Measurements from ENCODE around the gene PDE4B.

Gene PDE4B

GRCh38 chr1:66265268-66265667, 472.6 kb downstream of the PDE4B start:
- DNase-seq (ENCODE audit: low spot score) = no peak

GRCh38 chr1:66265796-66266195, 473.1 kb downstream of the PDE4B start:
- no peak for DNase-seq (ENCODE audit: low spot score)

GRCh38 chr1:66266350-66266749, 473.7 kb downstream of the PDE4B start:
- peak; percentile 18 for DNase-seq (ENCODE audit: low spot score)

- DNase-seq (ENCODE audit: low spot score) = no peak
Measured at GRCh38 chr1:66266756-66267155, 474.1 kb downstream of the PDE4B start.

DNA sequence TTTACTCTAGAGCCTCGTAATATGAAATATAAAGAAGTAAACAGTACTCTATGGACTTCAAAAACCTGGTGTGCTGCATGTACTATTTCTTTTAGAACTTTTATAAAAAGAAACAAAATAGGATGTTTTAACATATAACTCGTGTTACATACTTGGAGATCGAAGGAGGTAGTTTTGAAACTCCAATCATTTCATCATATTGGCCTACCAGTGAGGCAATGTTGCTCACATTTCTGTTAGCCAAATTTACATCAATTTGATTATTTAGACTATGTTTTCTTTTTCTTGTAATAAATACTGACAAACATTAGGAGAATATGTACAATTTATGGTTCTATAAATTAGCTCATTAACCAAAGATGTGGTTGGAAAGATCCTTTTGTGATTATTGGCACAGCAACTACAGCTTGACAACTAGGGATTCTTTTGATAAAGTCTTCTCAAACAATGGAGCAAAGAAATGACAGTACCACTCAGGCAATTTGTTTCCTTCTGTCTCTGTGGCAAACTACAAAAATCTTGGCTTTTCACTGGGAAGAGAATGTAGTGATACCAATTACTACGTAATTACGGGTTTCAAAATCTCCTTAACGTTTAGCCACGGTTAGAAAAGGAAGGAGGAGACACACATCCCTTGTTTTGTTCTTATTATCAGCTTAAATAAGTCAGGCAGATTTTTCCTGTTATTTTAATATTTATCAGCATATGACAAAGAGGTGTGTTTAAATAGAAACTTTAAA, 474.7 kb downstream of the PDE4B start:
- DNase-seq (ENCODE audit: low spot score) = no peak

- DNase-seq (ENCODE audit: low spot score) = no peak
Measured at GRCh38 chr1:66269222-66269621, 476.5 kb downstream of the PDE4B start.

GRCh38 chr1:66270119-66270812, 477.6 kb downstream of the PDE4B start:
- DNase-seq (ENCODE audit: low spot score) = no peak

DNA sequence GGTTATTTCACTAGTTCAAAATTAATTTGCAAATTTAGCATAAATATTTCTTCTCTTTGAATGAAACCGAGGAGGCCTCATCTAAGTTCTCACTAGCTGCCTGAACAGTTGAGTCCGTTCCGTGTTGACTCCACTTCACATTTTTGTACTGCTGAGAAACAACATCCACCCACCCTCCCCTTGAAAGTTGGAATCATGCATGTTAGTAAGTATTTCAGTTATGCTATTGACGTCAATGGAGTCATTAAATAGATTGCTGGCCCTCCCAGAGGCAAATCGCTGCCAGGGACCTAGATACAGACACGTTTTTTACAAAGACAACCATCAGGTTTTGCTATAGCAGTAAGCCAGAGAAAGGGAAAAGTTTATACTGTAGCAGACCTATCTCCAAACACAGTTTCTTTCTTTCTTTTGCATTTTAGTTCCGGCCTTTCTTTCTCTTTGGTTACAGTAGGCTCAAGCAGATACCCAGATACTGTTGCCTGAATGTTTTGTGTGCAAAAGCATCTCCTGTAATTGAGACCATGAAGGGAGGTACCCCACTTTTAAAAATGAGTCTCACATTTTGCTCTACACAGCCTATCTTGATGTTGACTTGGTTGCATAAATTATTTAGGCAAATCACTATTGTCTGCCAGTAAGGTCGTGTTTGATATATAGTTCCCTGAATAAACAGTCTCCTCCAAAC, 478.7 kb downstream of the PDE4B start:
- DNase-seq (ENCODE audit: low spot score) = peak; percentile 82

DNA sequence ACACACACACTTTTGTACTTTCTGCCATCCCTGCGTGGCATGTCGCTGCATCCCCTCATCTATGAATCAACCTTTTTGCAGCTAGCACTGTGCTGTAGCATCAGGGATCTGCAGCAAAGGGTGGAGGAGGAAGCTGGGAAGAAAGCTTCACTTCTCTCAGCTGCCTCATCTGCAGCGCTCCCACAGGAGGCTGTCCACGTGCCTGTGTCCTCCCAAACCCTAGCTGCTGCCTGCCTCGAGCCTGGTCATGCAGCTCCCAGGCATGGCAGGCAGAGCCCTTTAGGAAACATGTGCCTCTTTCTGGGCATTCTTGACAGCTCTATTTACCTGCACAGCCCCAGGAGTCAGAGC, 479.2 kb downstream of the PDE4B start:
- DNase-seq (ENCODE audit: low spot score) = peak; percentile 38

DNA sequence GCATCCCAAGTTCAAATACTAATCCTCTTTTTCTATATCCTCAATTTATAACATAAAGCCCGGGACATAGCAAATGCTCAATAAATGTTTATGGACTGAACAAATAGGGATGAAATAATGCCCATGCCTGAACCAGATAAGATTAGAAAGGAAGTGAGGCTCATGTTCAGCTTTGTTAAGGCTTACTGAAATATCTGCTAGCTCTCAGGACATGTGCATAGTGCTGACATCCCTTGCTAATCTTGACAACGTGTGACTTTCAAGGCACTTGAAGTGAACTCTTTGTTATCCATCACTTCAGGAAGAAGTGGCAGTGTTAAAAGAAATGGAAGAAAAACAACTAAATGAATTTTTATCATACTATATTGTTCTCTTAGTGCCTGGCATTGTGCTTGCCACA, 481.0 kb downstream of the PDE4B start:
- DNase-seq (ENCODE audit: low spot score) = no peak

GRCh38 chr1:66274634-66275033, 481.9 kb downstream of the PDE4B start:
- DNase-seq (ENCODE audit: low spot score) = no peak

DNA sequence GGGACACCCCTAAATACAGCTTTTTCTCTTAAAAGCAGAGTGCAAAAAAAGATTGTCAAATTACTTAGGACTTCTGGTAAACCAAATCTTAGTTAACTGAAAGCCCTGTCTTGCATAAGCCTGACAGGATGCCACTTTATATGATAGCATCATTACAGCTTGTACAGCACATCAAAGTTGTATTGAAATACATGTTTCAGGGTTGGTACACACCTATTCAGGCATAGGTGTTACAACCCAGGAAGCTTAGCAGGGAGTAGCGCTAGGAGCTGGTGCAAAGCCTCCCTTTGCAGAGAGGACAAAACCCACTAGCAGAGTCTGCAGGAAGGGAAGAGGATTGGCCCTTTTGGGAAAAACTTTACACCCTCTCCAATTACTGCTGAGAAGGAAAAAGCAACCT, 482.4 kb downstream of the PDE4B start:
- DNase-seq (ENCODE audit: low spot score) = no peak

DNA sequence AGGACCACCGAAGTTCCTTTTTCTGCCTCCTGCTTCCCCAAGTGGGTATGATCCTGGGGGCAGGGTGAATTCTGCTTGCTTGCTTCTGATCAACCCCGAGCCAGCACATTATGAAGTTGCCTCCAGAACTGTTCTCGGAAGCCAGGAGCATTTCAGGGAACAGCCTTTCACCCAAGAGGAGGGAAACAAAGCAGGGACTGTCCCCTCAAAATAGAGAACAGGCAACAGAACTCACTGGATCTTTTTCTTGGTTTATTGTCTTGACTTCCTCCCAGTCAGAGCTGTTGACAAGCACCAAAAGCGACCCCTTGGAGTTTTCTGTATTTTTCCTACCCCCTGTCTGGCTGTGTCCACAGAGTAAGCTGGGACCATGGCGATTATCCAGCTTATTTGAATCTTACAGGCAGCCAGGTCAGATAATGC, 482.9 kb downstream of the PDE4B start:
- no peak for DNase-seq (ENCODE audit: low spot score)

DNA sequence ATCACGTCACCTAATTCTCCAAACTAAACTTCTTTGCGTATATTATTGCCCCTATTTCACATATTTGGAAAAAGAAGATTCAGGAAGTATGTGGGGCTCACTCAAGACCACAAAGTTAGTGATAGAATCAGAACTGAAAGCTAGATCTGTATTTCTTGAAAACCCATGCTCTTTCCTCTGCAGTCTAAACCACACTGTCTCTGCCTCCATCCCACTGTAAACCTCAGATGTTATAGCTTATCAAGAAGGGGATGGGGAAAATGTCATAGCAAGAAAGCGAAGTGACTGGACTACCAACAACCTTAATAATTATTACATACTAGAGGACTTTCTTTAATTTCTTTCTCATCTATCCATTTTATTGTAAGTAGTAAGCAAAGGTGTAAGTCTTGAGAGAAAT, 483.5 kb downstream of the PDE4B start:
- no peak for DNase-seq (ENCODE audit: low spot score)

GRCh38 chr1:66278260-66279021, 485.7 kb downstream of the PDE4B start:
- DNase-seq (ENCODE audit: low spot score) = no peak

DNA sequence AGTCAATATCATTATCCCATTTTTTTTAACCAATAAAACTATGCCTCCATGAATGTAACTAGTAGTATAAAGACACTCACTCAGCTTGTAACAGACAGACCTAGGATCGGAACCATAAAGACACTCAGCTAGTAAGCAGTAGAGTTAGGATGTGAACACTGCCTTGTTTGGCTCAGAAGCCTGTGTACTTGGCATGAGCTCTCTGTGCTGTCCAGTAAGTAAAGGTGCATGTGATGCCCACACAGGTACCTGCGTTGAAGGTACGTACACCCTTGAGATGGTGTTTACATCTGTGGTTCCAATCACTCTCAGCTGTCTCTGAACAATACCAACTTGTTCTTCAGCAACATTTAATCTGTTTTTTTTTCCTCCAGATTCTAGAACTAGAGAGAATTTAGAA, 489.1 kb downstream of the PDE4B start:
- no peak for DNase-seq (ENCODE audit: low spot score)

DNA sequence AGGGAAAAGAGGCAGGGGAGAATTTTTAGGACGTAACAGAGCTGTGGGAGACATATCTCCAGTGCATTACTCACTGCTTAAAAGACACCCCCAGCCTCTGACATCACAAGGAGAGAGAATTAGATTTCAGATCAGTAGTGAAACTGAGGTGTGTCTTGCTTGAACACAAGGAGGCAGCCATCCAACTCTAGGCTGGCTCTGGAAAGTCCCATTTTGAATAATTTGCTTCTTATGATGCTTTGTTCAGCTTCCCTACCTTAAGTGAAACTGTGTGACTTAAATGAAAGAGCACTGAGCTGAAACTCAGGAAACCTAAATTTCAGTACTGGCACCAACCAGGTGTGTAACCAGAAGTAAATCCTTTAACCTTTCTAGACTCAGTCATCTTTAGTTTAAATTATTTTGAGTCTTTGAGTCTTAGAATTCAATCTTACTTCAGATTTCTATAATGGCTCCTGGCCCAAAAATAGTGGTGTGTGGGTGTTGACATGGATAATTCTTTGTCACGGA, 489.7 kb downstream of the PDE4B start:
- DNase-seq (ENCODE audit: low spot score) = no peak

GRCh38 chr1:66282891-66283621, 490.4 kb downstream of the PDE4B start:
- no peak for DNase-seq (ENCODE audit: low spot score)

- no peak for DNase-seq (ENCODE audit: low spot score)
Measured at GRCh38 chr1:66283622-66284041, 490.9 kb downstream of the PDE4B start.

DNA sequence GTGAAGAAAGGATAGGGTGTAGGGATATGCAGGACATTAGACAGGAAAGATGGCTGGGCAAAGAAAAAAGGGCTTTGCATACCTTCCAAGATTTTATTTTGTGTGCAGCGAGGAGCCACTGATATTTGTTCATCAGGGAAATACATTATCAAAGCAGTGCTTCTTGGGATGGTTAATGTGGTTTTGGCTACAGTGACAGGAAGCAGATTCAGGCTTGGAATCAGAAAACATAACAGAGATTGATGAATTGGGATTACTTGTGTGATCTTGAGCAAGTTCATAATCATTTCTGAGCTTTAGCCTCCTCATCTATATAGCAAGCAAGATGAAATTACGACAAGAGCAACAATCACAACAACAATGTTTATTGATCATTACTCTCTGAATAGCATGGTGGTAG, 492.1 kb downstream of the PDE4B start:
- no peak for DNase-seq (ENCODE audit: low spot score)

DNA sequence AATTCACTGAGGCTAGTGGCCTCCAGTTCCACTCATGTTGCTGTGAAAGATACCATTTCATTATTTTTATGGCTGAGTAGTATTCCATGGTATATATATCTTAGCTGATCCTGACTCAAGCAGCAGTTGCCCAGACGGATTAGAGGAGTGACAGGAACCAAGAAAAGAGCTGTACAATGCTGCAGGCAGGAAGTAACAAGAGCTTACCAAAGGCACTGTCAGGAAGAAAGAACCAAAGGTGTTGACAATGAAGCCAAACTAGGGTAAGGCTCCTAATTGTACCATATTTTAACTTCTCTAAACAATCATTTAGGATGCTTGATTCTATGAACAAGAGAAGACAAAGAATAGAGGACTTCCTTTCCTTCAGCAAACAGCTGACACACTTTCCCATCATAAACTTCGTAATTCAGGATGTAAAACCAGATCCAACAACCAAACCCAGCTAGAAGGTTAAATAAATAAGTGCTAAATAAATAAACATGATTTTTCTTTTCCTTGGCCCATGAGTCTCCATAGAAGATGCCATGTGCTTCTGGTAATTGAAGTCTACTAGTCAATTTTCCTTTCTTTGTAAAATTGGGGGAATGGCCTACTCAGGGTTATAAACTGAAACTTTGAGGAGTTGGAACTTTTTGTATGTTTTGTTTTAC, 493.0 kb downstream of the PDE4B start:
- no peak for DNase-seq (ENCODE audit: low spot score)
